Measurements from ENCODE around the gene IFNAR1.

DNA sequence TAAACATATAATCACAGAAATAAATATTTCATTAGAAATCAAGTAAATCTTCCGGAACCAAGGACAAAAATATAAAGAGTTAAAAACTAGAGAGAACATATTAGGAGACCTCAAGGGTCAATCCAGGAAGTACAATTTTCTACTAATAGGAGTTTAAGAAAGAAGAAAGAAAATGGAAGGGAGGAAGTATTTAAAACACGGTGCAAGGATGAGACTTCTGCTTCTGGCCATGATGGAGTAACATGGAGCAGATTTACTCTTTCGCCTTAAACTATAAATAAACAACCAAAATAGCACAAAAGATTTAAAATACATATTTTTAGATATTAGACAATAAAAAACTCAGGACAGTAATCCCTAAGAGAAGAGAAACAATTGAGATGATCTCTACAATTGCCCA lies 12.6 kb upstream of the IFNAR1 start:
- TF ChIP-seq, protein P1, sequence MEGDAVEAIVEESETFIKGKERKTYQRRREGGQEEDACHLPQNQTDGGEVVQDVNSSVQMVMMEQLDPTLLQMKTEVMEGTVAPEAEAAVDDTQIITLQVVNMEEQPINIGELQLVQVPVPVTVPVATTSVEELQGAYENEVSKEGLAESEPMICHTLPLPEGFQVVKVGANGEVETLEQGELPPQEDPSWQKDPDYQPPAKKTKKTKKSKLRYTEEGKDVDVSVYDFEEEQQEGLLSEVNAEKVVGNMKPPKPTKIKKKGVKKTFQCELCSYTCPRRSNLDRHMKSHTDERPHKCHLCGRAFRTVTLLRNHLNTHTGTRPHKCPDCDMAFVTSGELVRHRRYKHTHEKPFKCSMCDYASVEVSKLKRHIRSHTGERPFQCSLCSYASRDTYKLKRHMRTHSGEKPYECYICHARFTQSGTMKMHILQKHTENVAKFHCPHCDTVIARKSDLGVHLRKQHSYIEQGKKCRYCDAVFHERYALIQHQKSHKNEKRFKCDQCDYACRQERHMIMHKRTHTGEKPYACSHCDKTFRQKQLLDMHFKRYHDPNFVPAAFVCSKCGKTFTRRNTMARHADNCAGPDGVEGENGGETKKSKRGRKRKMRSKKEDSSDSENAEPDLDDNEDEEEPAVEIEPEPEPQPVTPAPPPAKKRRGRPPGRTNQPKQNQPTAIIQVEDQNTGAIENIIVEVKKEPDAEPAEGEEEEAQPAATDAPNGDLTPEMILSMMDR (IDR thresholded peaks at IDR 0.05; ENCODE audit: low read depth, low read length) = no peak
- TF ChIP-seq, protein P2, sequence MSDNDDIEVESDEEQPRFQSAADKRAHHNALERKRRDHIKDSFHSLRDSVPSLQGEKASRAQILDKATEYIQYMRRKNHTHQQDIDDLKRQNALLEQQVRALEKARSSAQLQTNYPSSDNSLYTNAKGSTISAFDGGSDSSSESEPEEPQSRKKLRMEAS (IDR thresholded peaks at IDR 0.05; ENCODE audit: low read depth, low read length) = no peak
- no peak for TF ChIP-seq POLR2A (IDR thresholded peaks at IDR 0.05; ENCODE audit: extremely low read depth, insufficient read length)

Data from NB4 (cell line).